ENCODE data around the gene ZBTB7C.

The ZBTB7C gene

GRCh38 chr18:48181857-48182256 lies 227.3 kb downstream of the ZBTB7C start:
- DNase-seq: no peak

DNA sequence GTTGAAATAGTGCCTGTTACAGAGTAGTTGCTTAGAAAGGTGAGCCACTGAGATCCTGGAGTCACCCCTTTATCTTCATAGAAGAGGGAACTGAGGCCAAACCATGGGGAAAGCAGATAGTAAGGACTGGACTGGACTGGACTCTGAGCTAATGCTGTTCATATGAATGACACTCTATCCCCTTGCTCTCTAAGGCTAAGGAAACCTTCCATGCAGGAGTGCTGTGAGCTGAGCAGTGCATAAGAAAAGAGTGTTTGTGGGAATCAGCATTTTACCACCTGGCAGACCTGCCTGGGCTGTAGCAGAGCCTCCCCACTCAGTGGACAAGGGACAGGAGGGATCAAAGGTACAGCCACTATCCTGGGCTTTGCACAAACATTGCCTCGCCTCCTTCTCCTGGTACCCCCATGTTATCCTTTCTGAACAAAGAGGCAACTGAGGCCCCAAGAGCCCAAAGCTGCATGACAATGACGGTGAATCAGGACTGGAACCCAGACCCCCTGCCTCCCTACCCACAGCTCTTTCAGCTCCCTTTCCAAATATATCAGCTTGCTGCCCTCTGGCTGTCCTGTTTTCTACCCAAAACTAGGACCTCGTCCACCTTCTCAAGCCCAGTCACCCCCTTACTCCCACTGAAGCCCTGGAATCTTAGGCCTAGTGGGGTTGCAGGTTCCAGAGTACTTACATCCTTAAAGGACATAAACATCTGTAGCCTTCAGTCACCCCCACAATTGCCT lies 227.9 kb downstream of the ZBTB7C start:
- DNase-seq: no peak

DNA sequence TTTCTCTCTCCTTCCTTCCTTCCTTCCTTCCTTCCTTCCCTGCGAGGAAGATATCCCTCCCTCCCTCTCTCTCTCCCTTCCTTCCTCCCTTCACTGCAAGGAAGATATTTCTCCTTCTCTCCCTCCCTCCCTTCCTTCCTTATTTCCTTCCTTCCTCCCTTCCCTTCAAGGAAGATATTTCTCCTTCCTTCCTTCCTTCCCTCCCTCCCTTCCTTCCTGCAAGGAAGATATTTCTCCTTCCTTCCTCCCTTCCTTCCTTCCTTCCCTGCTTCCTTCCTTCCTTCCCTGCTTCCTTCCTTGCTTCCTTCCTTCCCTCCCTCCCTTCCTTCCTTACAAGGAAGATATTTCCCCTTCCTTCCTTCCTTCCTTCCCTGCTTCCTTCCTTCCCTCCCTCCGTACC lies 229.5 kb downstream of the ZBTB7C start:
- DNase-seq: no peak

DNA sequence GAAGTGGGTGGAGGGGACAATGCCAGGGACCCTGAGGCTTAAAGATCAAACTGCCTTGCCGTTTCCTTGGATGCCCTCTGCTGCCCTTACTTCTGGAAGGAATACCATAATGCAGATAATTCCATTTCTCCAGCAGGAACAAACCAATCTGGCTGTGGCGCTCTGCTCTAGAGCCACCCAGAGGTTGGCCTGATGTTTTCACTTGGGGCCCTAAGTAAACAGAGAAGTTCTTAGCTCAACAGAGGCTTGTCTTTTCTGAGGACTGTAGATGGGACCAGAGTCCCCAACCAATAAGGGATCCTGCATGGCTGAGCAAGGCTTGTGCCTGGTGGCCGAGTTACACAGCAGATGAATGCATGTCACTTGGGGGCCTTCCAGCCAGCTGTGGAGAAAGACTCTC lies 230.2 kb downstream of the ZBTB7C start:
- DNase-seq: no peak

DNA sequence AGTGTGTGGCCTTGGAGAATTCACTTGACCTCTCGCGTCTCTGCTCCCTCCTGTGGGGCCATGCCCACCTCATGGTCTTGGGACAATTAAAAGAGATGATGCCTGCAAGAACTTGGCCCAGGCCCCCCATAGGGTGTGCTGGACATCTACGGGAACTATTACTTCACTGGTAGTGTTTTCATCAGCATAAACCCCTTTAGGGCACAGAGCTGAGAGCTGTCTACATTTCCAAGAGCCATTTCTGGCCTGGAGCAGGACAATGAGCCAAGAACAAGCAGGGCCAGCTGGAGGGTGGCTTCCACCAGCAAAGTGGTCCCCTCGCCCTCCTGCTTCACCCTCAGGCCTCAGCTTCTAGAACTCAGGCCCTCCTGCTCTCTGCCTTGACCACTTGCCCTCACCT lies 232.3 kb downstream of the ZBTB7C start:
- no peak for DNase-seq

DNA sequence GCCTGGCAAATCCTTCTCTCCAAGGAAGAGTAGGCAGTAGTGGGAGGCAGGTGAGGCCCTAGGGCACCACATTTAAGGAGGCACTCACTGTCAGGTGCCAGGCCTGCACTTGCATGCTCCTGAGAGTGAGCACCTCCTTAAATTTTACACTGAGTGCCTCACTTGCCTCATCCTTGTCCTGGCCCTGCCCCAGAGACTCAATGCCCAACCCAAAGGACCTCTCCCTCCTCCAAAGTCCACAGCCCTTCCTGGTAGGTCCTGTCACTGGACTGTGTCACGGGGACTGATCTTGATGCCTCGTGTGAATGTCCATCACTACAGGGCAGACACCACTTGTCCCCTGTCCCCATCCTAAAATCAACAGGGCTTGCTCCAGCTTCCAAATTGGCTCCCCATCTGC lies 235.6 kb downstream of the ZBTB7C start:
- DNase-seq: no peak

GRCh38 chr18:48172226-48173006 lies 236.8 kb downstream of the ZBTB7C start:
- no peak for DNase-seq

DNA sequence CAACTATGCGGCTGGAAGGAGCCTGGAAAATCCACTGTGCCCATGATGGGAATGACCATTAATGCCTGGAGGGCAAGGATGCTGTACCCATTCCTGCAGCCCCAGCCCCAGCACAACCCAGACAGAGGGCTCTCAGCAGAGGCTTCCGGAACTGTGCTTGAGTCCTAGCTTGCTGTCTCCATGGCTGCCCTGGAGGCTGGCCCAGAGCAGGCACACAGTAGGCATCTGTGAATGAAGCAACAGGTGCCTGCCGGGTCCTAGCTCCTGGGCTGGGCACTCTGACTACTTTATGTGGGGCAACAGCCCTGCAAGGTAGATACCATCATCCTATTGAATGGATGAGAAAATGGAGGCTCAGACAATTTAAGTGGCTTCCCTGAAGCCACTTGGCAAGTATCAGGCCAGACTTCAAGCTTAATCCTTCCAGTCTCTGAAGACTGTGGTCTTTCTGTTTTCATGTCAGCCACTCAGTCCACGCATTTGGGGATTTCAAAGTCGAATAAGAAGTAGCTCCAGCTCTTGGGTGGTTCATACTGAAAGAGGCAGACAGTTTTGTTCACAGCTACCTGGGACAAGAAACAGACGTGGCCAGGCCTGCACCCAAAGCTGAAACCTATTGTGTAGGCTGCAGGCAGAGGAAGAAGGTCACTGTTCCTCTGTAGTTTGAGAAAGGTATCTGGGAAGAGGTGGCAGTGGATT lies 237.5 kb downstream of the ZBTB7C start:
- no peak for DNase-seq

DNA sequence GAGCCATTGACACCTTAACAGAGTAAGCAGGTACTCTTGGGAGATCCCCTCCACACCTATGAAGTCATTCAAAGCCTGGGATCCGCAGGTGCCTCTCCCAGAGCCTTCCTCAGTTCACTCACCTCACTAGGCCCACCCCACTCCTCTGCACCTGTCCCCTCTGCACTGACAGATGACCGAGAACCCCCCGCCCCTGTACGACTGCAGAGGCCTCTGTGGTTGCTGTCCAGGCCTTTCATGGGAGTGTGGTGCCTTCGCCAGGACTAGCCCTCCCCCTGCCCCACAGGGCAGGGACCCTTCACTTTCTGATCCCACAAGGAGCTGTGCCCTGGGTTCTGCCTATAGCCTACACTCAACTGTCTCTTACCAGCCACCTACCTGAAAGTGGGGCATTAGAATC lies 238.5 kb downstream of the ZBTB7C start:
- DNase-seq: no peak

- DNase-seq: no peak
Measured at GRCh38 chr18:48168861-48169260, 240.3 kb downstream of the ZBTB7C start.

GRCh38 chr18:48167897-48168253 lies 241.3 kb downstream of the ZBTB7C start:
- DNase-seq: no peak

DNA sequence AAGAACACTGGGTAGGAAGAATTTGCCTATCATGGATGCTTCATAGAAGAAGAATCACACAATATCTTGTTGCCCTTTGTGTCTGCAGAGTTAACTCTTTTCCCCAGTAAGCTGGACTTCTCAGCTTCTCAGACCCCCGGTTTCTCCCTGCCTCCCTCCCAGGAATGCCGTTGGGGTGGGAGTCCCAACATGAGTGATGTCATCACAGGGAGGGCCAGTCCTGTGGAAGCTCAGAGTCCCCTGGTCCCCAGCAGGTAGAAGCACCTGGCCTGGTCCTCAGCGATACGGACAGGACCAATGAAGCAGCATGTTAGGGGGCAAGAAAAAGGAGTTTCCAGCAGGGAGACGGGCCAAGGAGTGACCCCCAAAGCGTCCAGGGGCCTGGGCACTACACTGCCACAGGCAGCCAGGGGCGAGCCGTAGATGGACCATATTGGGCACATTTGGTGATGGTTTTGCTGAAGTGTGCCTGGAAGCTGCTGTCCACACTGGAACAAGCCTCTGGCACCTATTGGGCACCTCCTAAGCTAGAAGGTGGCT lies 242.8 kb downstream of the ZBTB7C start:
- no peak for DNase-seq

GRCh38 chr18:48165111-48165866 lies 243.9 kb downstream of the ZBTB7C start:
- DNase-seq: no peak

DNA sequence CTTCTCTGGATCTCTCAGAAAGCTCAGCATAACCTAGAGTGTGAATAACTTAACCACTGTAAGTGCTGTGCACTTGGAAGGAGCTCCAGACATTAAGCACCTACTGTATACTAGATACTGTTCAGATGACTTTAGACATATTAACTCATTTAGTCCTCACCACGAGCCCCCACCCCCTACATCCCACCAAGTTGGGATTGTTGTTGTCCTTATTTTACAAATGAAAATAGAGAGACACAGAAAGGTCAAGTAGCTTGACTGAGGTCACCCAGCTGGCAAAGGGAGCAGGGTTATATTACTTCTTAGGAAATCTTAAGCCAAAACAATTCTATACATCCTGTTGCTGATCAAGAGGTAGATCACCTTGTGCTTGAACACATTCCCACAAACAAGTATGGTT lies 244.5 kb downstream of the ZBTB7C start:
- no peak for DNase-seq

- no peak for DNase-seq
Measured at GRCh38 chr18:48164116-48164515, 245.1 kb downstream of the ZBTB7C start.

- DNase-seq: no peak
Measured at GRCh38 chr18:48163738-48164115, 245.5 kb downstream of the ZBTB7C start.

DNA sequence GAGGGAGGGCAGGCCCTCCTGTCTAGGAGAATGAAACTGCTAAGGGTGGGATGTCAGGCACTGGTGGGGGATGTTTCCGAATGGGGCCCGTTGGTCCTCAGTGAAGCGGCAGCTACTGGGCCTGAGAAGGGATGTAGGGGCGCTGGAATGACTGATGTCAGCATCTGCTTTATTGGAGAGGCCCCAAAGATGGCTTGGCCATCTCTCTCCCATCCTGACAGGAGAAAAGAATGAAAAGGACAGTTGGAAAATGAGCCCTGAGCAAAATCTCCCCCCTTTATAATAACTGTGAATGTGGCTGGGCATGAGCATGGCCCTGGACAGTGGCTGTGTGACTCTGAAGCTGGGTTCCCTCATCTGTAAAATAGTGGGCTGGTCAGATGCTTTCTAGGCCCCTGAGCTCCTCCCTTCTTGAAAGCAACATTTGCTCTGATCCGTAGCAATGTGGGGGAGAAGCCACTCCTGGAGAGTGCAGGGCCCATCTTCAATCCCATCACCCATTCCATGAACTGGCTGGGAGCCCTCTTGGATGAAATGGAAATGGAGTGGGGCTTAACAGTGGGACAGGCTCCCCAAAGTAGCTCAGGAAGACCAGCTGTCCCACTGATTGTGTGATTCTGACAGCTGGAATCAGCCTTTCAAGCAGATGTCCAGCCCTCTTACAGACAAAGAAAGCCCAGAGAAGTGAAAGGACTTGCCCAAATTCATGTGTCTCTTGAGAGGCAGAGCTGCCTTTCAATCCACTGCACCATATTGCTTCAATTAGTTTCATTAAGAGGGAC lies 246.0 kb downstream of the ZBTB7C start:
- no peak for DNase-seq

DNA sequence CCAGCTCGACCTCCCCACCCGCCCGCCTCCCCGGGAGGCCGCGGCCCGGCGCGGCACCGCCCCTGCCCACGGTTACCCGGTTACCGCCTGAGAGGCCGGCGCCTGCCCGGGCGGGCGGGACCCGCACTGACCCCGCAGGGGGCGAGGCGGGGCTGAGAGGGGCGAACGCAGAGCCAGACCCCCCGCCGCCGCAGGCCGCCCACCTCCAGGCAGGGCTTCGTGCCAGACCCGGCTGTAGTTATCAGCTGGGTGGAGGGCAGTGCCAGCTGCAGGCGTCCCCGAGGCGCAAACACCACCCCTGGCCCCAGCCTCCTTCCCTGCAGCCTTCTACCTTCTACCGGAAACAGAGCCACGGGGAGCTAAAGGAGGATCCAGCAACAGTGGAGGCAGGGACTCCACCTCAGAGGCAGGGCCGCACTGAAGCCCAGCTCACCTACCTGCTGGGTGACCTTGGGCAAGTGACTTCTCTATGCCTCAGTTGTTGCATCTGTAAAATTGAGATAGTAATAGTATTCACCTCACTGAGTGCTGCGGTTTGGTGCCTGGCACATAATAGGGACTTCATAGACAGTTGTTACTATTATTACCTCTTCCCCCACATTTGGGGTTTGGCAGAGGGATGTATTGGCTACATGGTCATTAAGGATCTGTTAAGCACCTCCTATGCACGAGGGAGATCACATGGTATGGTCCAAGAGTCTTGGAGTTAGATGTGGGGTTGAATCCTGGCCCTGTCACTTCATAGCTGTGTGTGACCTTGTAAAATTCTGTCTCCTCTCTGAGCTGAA lies 247.1 kb downstream of the ZBTB7C start:
- DNase-seq: no peak

GRCh38 chr18:48161191-48161910 lies 247.8 kb downstream of the ZBTB7C start:
- peak; percentile 13 to 62 for DNase-seq

DNA sequence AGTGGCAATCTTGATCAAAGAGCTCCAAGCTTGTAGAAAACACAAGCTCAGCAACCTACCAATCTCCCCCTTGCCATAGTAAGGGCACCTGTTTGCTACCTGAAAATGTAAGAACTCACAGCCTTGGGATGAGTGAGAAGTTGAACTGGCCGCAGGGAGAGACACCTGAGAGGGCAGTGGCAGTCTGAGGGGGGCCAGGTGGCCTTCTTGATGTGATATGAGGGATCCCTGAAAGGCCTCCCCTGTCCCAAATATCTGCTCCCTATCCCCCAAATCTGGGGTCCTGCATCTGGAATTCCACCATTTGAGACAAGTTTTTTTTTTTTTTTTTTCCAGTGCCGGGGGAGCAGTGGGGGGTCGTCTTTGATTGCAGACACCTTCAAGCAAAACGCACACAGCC lies 248.6 kb downstream of the ZBTB7C start:
- no peak for DNase-seq

- DNase-seq: no peak
Measured at GRCh38 chr18:48159816-48160215, 249.4 kb downstream of the ZBTB7C start.
